ENCODE measurements around the gene SLC25A25. TPM values are rescaled to one million over a fixed set of nuclear protein-coding genes. Genes with fewer than 3 reads are reported as not detected.
A peak's percentile ranks its signal among the peaks of the same experiment; 100 is the strongest.

The SLC25A25 gene
- total and polyA plus RNA-seq, 10 of the 15 experiments (the other 5 are each of a cell fraction or from before 2014, with no cell fraction given) = 0.04 to 17.1 (median 12.4) TPM; not detected in 1

DNA sequence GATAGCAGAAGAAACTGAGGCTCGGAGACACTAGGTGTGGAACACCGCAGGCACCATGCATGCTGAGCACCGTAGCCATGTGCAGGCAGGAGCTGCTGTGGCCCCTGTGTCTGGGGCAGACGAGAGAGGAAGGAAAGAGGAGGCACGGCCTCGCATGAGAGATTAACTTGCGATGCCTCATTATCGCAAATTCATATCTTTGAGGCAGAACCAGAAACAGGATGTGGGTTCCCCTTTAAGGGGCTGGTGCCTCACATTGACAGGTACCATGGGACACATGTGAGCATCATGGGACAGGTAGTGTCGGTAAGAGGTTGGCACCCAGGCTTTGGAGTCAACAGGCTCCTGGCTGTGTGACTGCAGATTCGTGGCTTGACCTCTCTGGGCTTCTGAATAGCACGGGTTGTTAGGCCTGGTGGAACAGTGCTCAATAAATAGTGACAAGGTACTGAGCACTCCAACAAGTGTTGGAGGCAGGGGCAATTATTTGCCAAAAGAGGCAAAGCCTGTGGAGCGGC, 41.7 kb upstream of the SLC25A25 start (continued):
- no peak for TF ChIP-seq BRCA1 (IDR thresholded peaks at IDR 0.05; ENCODE audit: low read depth, low read length)
- TF ChIP-seq IKZF1 (conservative IDR thresholded peaks at IDR 0.05) = no peak
- TF ChIP-seq RCOR1 (conservative IDR thresholded peaks at IDR 0.05; ENCODE audit: low read depth, low read length) = no peak
- no peak for TF ChIP-seq NFYA (IDR thresholded peaks at IDR 0.05; ENCODE audit: borderline replicate concordance, low read depth, low read length)
- TF ChIP-seq ZBTB4 (CRISPR knock-in tag; IDR thresholded peaks at IDR 0.05) = no peak
- TF ChIP-seq RELA (IDR thresholded peaks at IDR 0.05; ENCODE audit: borderline replicate concordance, partially characterized antibody) = no peak
- no peak for TF ChIP-seq PBX3 (IDR thresholded peaks at IDR 0.05; ENCODE audit: insufficient replicate concordance, low read depth, low read length)
- peak; percentile 40; the same call in 1 of the 2 replicates for TF ChIP-seq HCFC1 (IDR thresholded peaks at IDR 0.05; ENCODE audit: low read length)
- TF ChIP-seq ASH2L (IDR thresholded peaks at IDR 0.05; ENCODE audit: borderline replicate concordance, low read depth) = peak; percentile 35; the same call in 1 of the 2 replicates
- 0 out of 2 replicates have a peak, but pooled peaks have one; percentile 42 for TF ChIP-seq MLLT1 (IDR thresholded peaks at IDR 0.05)
- 0 out of 2 replicates have a peak, but pooled peaks have one; percentile 15 for TF ChIP-seq NFIC (IDR thresholded peaks at IDR 0.05; ENCODE audit: low read depth, low read length)
- no peak for TF ChIP-seq ZSCAN29 (IDR thresholded peaks at IDR 0.05)
- TF ChIP-seq, protein P1, sequence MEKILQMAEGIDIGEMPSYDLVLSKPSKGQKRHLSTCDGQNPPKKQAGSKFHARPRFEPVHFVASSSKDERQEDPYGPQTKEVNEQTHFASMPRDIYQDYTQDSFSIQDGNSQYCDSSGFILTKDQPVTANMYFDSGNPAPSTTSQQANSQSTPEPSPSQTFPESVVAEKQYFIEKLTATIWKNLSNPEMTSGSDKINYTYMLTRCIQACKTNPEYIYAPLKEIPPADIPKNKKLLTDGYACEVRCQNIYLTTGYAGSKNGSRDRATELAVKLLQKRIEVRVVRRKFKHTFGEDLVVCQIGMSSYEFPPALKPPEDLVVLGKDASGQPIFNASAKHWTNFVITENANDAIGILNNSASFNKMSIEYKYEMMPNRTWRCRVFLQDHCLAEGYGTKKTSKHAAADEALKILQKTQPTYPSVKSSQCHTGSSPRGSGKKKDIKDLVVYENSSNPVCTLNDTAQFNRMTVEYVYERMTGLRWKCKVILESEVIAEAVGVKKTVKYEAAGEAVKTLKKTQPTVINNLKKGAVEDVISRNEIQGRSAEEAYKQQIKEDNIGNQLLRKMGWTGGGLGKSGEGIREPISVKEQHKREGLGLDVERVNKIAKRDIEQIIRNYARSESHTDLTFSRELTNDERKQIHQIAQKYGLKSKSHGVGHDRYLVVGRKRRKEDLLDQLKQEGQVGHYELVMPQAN (conservative IDR thresholded peaks at IDR 0.05) = no peak
- no peak for TF ChIP-seq DPF2 (IDR thresholded peaks at IDR 0.05)
- TF ChIP-seq E2F4 (IDR thresholded peaks at IDR 0.05; ENCODE audit: low read depth, low read length) = no peak
- TF ChIP-seq MTA3 (IDR thresholded peaks at IDR 0.05; ENCODE audit: borderline replicate concordance, low read length) = no peak
- TF ChIP-seq JUNB (IDR thresholded peaks at IDR 0.05) = no peak
- no peak for TF ChIP-seq TCF7 (IDR thresholded peaks at IDR 0.05; ENCODE audit: borderline replicate concordance)
- no peak for TF ChIP-seq SKIL (IDR thresholded peaks at IDR 0.05; ENCODE audit: low read depth, poor library complexity, severe bottlenecking)

Data from GM12878 (cell line).